ENCODE measurements around the gene NEGR1.

Gene NEGR1

DNA sequence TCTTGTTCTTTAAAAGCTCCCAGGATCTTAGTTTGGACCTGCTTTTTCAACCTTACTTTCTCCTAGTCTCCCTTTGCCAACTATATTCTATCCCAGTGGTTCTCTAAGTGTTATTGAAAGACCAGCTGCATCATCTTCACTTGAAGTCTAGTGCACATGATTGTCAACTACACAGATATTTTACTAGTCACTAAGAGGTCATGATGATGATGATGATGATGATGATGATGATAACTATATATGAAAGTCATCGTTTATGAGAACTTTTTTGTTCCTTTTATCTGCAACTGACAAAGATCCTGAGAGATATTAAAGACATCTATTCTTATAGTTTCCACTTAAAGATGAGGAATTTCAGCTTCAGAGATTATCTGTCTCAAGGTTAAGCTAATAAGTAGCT lies 722.5 kb downstream of the NEGR1 start:
- no peak overlapping the region for H3K4me3 Mint-ChIP-seq
- no peaks in the 10 kb centered on the region for H3K9me3 Mint-ChIP-seq
- no peaks in the 10 kb centered on the region for H3K27me3 Mint-ChIP-seq (ENCODE audit: low read depth, poor library complexity)
- TF ChIP-seq CTCF (IDR thresholded peaks at IDR 0.05), result no peak
- H3K4me1 Mint-ChIP-seq, result no peaks in the 10 kb centered on the region
- DNase-seq, result no peak
- H3K36me3 Mint-ChIP-seq (ENCODE audit: low read depth), result no peaks in the 10 kb centered on the region
- H3K27ac Mint-ChIP-seq, result no peak overlapping the region

DNA sequence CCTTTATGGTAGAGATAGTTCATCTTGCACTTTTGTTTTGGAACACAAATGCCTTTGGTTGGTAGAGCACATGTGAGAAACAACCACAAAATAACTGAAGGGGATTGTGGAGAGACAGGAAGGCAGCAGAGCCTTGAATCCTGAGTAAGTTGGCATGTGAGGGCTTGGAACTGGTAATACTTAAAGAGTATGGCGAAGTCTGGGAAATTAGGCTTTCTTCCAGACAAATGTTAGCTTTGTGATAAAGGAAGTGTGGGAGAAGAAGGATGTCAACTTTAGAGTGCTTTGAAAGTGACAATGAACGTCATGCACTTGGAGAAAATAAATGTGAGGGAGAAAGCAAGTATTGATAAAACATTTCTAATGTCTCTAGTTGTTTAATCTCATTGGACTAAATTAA lies 725.2 kb downstream of the NEGR1 start:
- Mint-ChIP-seq H3K27ac (no peak overlapping the region), H3K27me3 (ENCODE audit: low read depth, poor library complexity) (no peaks in the 10 kb centered on the region), H3K36me3 (ENCODE audit: low read depth) (no peaks in the 10 kb centered on the region), H3K9me3 (no peaks in the 10 kb centered on the region), H3K4me1 (no peaks in the 10 kb centered on the region), H3K4me3 (no peak overlapping the region)
- TF ChIP-seq CTCF (IDR thresholded peaks at IDR 0.05), result no peak
- DNase-seq, result no peak

- no peaks in the 10 kb centered on the region for H3K36me3 Mint-ChIP-seq (ENCODE audit: low read depth)
- peaks cover 4% of the 10 kb centered on the region for H3K27me3 Mint-ChIP-seq (ENCODE audit: low read depth, poor library complexity)
- no peak for DNase-seq
- H3K27ac Mint-ChIP-seq, result no peak overlapping the region
- H3K4me1 Mint-ChIP-seq, result no peaks in the 10 kb centered on the region
- H3K9me3 Mint-ChIP-seq, result no peaks in the 10 kb centered on the region
- H3K4me3 Mint-ChIP-seq, result no peak overlapping the region
- no peak for TF ChIP-seq CTCF (IDR thresholded peaks at IDR 0.05)
Measured at GRCh38 chr1:71548398-71548890, 733.9 kb downstream of the NEGR1 start.

DNA sequence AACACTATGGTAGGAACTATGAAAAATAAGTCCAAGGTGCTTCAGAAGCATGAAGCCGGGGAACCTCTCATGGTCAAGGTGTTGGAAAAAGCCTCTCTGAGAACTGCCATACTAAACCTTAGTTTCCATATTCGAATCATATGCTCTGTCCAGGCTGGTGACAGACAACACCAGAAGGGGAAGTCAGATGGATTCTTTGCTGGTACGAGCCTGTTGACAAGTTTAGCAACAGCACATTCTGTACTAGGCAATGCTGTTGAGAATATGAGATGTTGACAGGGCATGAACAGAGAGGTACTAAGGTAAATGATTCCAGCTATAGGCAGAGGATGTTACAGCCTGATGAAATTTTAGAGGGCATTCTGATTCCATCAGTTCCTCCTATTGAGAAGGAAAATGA lies 740.2 kb downstream of the NEGR1 start:
- H3K27ac Mint-ChIP-seq, result no peak overlapping the region
- no peak for DNase-seq
- H3K9me3 Mint-ChIP-seq, result no peaks in the 10 kb centered on the region
- no peak for TF ChIP-seq CTCF (IDR thresholded peaks at IDR 0.05)
- no peak overlapping the region for H3K4me3 Mint-ChIP-seq
- no peaks in the 10 kb centered on the region for H3K36me3 Mint-ChIP-seq (ENCODE audit: low read depth)
- H3K4me1 Mint-ChIP-seq, result no peaks in the 10 kb centered on the region
- peaks cover under 1% of the 10 kb centered on the region for H3K27me3 Mint-ChIP-seq (ENCODE audit: low read depth, poor library complexity)

GRCh38 chr1:71533950-71534349 lies 748.4 kb downstream of the NEGR1 start:
- Mint-ChIP-seq H3K27me3 (ENCODE audit: low read depth, poor library complexity) (no peaks in the 10 kb centered on the region), H3K9me3 (no peaks in the 10 kb centered on the region), H3K4me3 (no peak overlapping the region), H3K27ac (no peak overlapping the region), H3K36me3 (ENCODE audit: low read depth) (no peaks in the 10 kb centered on the region), H3K4me1 (no peaks in the 10 kb centered on the region)
- TF ChIP-seq CTCF (IDR thresholded peaks at IDR 0.05), result no peak
- DNase-seq, result no peak

GRCh38 chr1:71532343-71532742 lies 750.0 kb downstream of the NEGR1 start:
- no peaks in the 10 kb centered on the region for H3K36me3 Mint-ChIP-seq (ENCODE audit: low read depth)
- no peak for DNase-seq
- H3K4me3 Mint-ChIP-seq, result no peak overlapping the region
- H3K4me1 Mint-ChIP-seq, result no peaks in the 10 kb centered on the region
- TF ChIP-seq CTCF (IDR thresholded peaks at IDR 0.05), result no peak
- H3K27ac Mint-ChIP-seq, result no peak overlapping the region
- no peaks in the 10 kb centered on the region for H3K9me3 Mint-ChIP-seq
- no peaks in the 10 kb centered on the region for H3K27me3 Mint-ChIP-seq (ENCODE audit: low read depth, poor library complexity)

Data from nephron progenitor cell (in vitro differentiated cells).